IgD-negative memory B cell (primary cell): ENCODE data around the gene LTB. TPM values are rescaled to one million over a fixed set of nuclear protein-coding genes. Genes with fewer than 3 reads are reported as not detected.
A peak's percentile ranks its signal among the peaks of the same experiment; 100 is the strongest.
"Not testable (repeated sequence)": the region's sequence is repeated elsewhere in the genome, so short reads cannot be mapped to it uniquely, and the experiment has no call there.

Experiments
- H3K27ac Mint-ChIP-seq, 3 donors: one replicate each; pipeline ENCODE4 v1.8.0; 2020 to 2022; ENCODE audit warnings: mild to moderate bottlenecking in 3 of 3, mixed read lengths in 3 of 3, moderate library complexity in 1 of 3
- H3K27me3 Mint-ChIP-seq: one replicate; pipeline ENCODE4 v1.8.0; 2021; ENCODE audit warnings: mixed read lengths
- H3K36me3 Mint-ChIP-seq: one replicate; pipeline ENCODE4 v1.8.0; 2020; ENCODE audit warnings: mild to moderate bottlenecking, mixed read lengths
- H3K4me1 Mint-ChIP-seq, 3 donors: one replicate each; pipeline ENCODE4 v1.8.0; 2020 to 2022; ENCODE audit warnings: mixed read lengths in 3 of 3, mild to moderate bottlenecking in 1 of 3
- H3K4me3 Mint-ChIP-seq, 4 donors: one replicate each; pipeline ENCODE4 v1.8.0; 2020 to 2022; ENCODE audit warnings: mild to moderate bottlenecking in 4 of 4, mixed read lengths in 4 of 4, moderate library complexity in 3 of 4
- H3K9me3 Mint-ChIP-seq, 3 donors: one replicate each; pipeline ENCODE4 v1.8.0; 2020 to 2021; ENCODE audit warnings: mixed read lengths in 3 of 3, mild to moderate bottlenecking in 1 of 3
- polyA plus RNA-seq: library from polyadenylated mRNA; unstranded; fragments of 300-500 nt; fragmentation: Illumina TruSeq; gene quantifications from one replicate; pipeline ENCODE4 v1.2.3, GENCODE V29; 2021

The LTB gene
- polyA plus RNA-seq, 1 donor from 2014 or later: 2,767 TPM

- Mint-ChIP-seq H3K9me3 (no peaks in the 10 kb centered on the region), H3K36me3 (peaks cover 5% of the 10 kb centered on the region), H3K27me3 (no peaks in the 10 kb centered on the region), H3K4me1 (peaks cover 43 to 60% (median 53%) of the 10 kb centered on the region in 3 donors), H3K4me3 (peak overlapping the region; percentile 84 to 96 (median 91)), H3K27ac (peak overlapping the region in 2 of 3 donors; percentile 95 to 98)
These were observed 24.0 kb downstream of the LTB start for GRCh38 chr6:31558318-31558625.

- H3K27ac Mint-ChIP-seq: peak overlapping the region in 1 of 3 donors; percentile 98
- H3K4me3 Mint-ChIP-seq: peak overlapping the region in 3 of 4 donors; percentile 32 to 94 (median 88)
- H3K36me3 Mint-ChIP-seq: peaks cover 5% of the 10 kb centered on the region
- peaks cover 38 to 55% (median 49%) of the 10 kb centered on the region in 3 donors for H3K4me1 Mint-ChIP-seq
- H3K9me3 Mint-ChIP-seq: no peaks in the 10 kb centered on the region
- no peaks in the 10 kb centered on the region for H3K27me3 Mint-ChIP-seq
These were observed 24.5 kb downstream of the LTB start for GRCh38 chr6:31557443-31558317.

GRCh38 chr6:31556307-31556706 lies 25.9 kb downstream of the LTB start:
- H3K27ac Mint-ChIP-seq: peak overlapping the region in 1 of 3 donors; percentile 45
- H3K27me3 Mint-ChIP-seq: no peaks in the 10 kb centered on the region
- H3K4me3 Mint-ChIP-seq: peak overlapping the region in 1 of 4 donors; percentile 13
- H3K9me3 Mint-ChIP-seq: no peaks in the 10 kb centered on the region
- H3K4me1 Mint-ChIP-seq: peaks cover 34 to 52% (median 44%) of the 10 kb centered on the region in 3 donors
- peaks cover 2% of the 10 kb centered on the region for H3K36me3 Mint-ChIP-seq

GRCh38 chr6:31551371-31551770 lies 30.9 kb downstream of the LTB start:
- H3K27ac Mint-ChIP-seq: peak overlapping the region; percentile 58 to 88 (median 59)

GRCh38 chr6:31548544-31548873 lies 33.7 kb downstream of the LTB start:
- Mint-ChIP-seq H3K36me3 (no peaks in the 10 kb centered on the region), H3K4me3 (peak overlapping the region in 1 of 4 donors; percentile 41), H3K4me1 (peaks cover 16 to 29% (median 25%) of the 10 kb centered on the region in 3 donors), H3K27ac (peak overlapping the region in 2 of 3 donors; percentile 40 to 88), H3K27me3 (peaks cover 1% of the 10 kb centered on the region), H3K9me3 (no peaks in the 10 kb centered on the region)

More at GRCh38 chr6:31551371-31551770, 30.9 kb downstream of the LTB start:
- H3K4me3 Mint-ChIP-seq: peak overlapping the region; percentile 40 to 84 (median 77)
- H3K36me3 Mint-ChIP-seq, H3K27me3 Mint-ChIP-seq, H3K9me3 Mint-ChIP-seq: not testable (repeated sequence)
- peaks cover 20 to 35% (median 25%) of the 10 kb centered on the region in 3 donors for H3K4me1 Mint-ChIP-seq

- peak overlapping the region; percentile 86 to 97 (median 88) for H3K27ac Mint-ChIP-seq
These were observed 34.3 kb downstream of the LTB start for GRCh38 chr6:31547727-31548543.

GRCh38 chr6:31546958-31547726 lies 35.1 kb downstream of the LTB start, which contains the start of gene NFKBIL1:
TSS of gene NFKBIL1 (plus strand) at chr6:31547608. CDS start at chr6:31547695, 87 bp downstream.
- H3K36me3 Mint-ChIP-seq: no peaks in the 10 kb centered on the region
- peaks cover 19 to 32% (median 30%) of the 10 kb centered on the region in 3 donors for H3K4me1 Mint-ChIP-seq
- peak within 1 kb of the TSS; percentile 86 to 97 (median 88) for H3K27ac Mint-ChIP-seq
- peaks cover 1% of the 10 kb centered on the region for H3K27me3 Mint-ChIP-seq
- no peaks in the 10 kb centered on the region for H3K9me3 Mint-ChIP-seq
- peak within 1 kb of the TSS; percentile 76 to 98 (median 88) for H3K4me3 Mint-ChIP-seq

More at GRCh38 chr6:31547727-31548543, 34.3 kb downstream of the LTB start:
- Mint-ChIP-seq H3K27me3 (peaks cover 1% of the 10 kb centered on the region), H3K9me3 (no peaks in the 10 kb centered on the region), H3K36me3 (no peaks in the 10 kb centered on the region), H3K4me3 (peak overlapping the region; percentile 76 to 98 (median 88)), H3K4me1 (peaks cover 16 to 32% (median 29%) of the 10 kb centered on the region in 3 donors)

GRCh38 chr6:31546339-31546957 lies 35.8 kb downstream of the LTB start, which contains the start of gene ATP6V1G2:
TSS of gene ATP6V1G2 (minus strand) at chr6:31546608. CDS start at chr6:31546559, 49 bp downstream.
- peak within 1 kb of the TSS; percentile 86 to 97 (median 88) for H3K27ac Mint-ChIP-seq
- H3K4me3 Mint-ChIP-seq: peak within 1 kb of the TSS; percentile 76 to 98 (median 88)
- H3K9me3 Mint-ChIP-seq: no peaks in the 10 kb centered on the region
- peaks cover 23 to 29% (median 29%) of the 10 kb centered on the region in 3 donors for H3K4me1 Mint-ChIP-seq
- H3K36me3 Mint-ChIP-seq: no peaks in the 10 kb centered on the region
- peaks cover 1% of the 10 kb centered on the region for H3K27me3 Mint-ChIP-seq

GRCh38 chr6:31545291-31545690 lies 36.9 kb downstream of the LTB start:
- peak overlapping the region in 2 of 4 donors; percentile 76 to 92 for H3K4me3 Mint-ChIP-seq
- peak overlapping the region in 1 of 3 donors; percentile 88 for H3K27ac Mint-ChIP-seq

GRCh38 chr6:31544676-31545075 lies 37.5 kb downstream of the LTB start:
- Mint-ChIP-seq H3K4me1 (peaks cover 34 to 40% (median 37%) of the 10 kb centered on the region in 3 donors), H3K9me3 (no peaks in the 10 kb centered on the region), H3K27me3 (peaks cover 1% of the 10 kb centered on the region), H3K27ac (peak overlapping the region in 1 of 3 donors; percentile 17), H3K36me3 (no peaks in the 10 kb centered on the region), H3K4me3 (peak overlapping the region in 3 of 4 donors; percentile 15 to 59 (median 24))

More at GRCh38 chr6:31545291-31545690, 36.9 kb downstream of the LTB start:
- H3K9me3 Mint-ChIP-seq: no peaks in the 10 kb centered on the region
- peaks cover 28 to 34% (median 32%) of the 10 kb centered on the region in 3 donors for H3K4me1 Mint-ChIP-seq
- H3K27me3 Mint-ChIP-seq: peaks cover 1% of the 10 kb centered on the region
- H3K36me3 Mint-ChIP-seq: no peaks in the 10 kb centered on the region

- no peaks in the 10 kb centered on the region for H3K36me3 Mint-ChIP-seq
These were observed 38.6 kb downstream of the LTB start for GRCh38 chr6:31543639-31544038.

GRCh38 chr6:31541658-31542521 lies 40.3 kb downstream of the LTB start, which contains the start of gene DDX39B:
TSS of gene DDX39B (minus strand) at chr6:31542003. CDS start at chr6:31540532, 1,471 bp downstream.
- Mint-ChIP-seq H3K4me1 (peaks cover 39 to 42% (median 40%) of the 10 kb centered on the region in 3 donors), H3K4me3 (peak within 1 kb of the TSS; percentile 96 to 100 (median 97)), H3K27ac (peak within 1 kb of the TSS; percentile 98 to 100 (median 99)), H3K36me3 (peaks cover 2% of the 10 kb centered on the region), H3K27me3 (no peaks in the 10 kb centered on the region), H3K9me3 (no peaks in the 10 kb centered on the region)

More at GRCh38 chr6:31543639-31544038, 38.6 kb downstream of the LTB start:
- H3K9me3 Mint-ChIP-seq: no peaks in the 10 kb centered on the region
- peaks cover 41 to 44% (median 43%) of the 10 kb centered on the region in 3 donors for H3K4me1 Mint-ChIP-seq
- peaks cover 1% of the 10 kb centered on the region for H3K27me3 Mint-ChIP-seq
- H3K27ac Mint-ChIP-seq: no peak overlapping the region
- peak overlapping the region in 1 of 4 donors; percentile 98 for H3K4me3 Mint-ChIP-seq
